ENCODE results near the gene SMIM5. TPM values are rescaled to one million over a fixed set of nuclear protein-coding genes. Genes with fewer than 3 reads are reported as not detected.

The SMIM5 gene
- total and polyA plus RNA-seq, 2 of the 13 experiments (the other 11 are each of a cell fraction or from before 2014, with no cell fraction given) = not detected

- TF ChIP-seq GABPA (IDR thresholded peaks at IDR 0.05; ENCODE audit: low read depth, low read length) (peak; percentile 50; the same call in 1 of the 2 replicates), GABPA (CRISPR knock-in tag; IDR thresholded peaks at IDR 0.05; ENCODE audit: low read depth) (peak; percentile 86), HNRNPK (IDR thresholded peaks at IDR 0.05; ENCODE audit: low read depth, low read length, poor library complexity, severe bottlenecking) (no peak), ZNF546 (CRISPR knock-in tag; conservative IDR thresholded peaks at IDR 0.05) (no peak), AKAP8 (CRISPR knock-in tag; IDR thresholded peaks at IDR 0.05) (peak; percentile 87), CBX1 (IDR thresholded peaks at IDR 0.05; ENCODE audit: low read depth) (no peak), HMG20A (CRISPR knock-in tag; IDR thresholded peaks at IDR 0.05; ENCODE audit: borderline replicate concordance) (peak; percentile 23; the same call in 1 of the 2 replicates), TP53 (CRISPR knock-in tag; conservative IDR thresholded peaks at IDR 0.05) (0 out of 2 replicates have a peak, but pooled peaks have one; percentile 58), ZNF552 (CRISPR knock-in tag; IDR thresholded peaks at IDR 0.05; ENCODE audit: borderline replicate concordance) (no peak; the same call in 1 of the 2 replicates), HOXA3 (CRISPR knock-in tag; IDR thresholded peaks at IDR 0.05) (peak; percentile 86), ZNF558 (CRISPR knock-in tag; IDR thresholded peaks at IDR 0.05; ENCODE audit: borderline replicate concordance) (no peak), ZNF878 (CRISPR knock-in tag; IDR thresholded peaks at IDR 0.05) (no peak), ZNF121 (CRISPR knock-in tag; IDR thresholded peaks at IDR 0.05) (peak; percentile 49), TGIF2 (CRISPR knock-in tag; IDR thresholded peaks at IDR 0.05) (peak; percentile 66; the same call in 1 of the 2 replicates), MIXL1 (CRISPR knock-in tag; IDR thresholded peaks at IDR 0.05) (0 out of 2 replicates have a peak, but pooled peaks have one; percentile 40), ZSCAN22 (CRISPR knock-in tag; IDR thresholded peaks at IDR 0.05) (no peak; the same call in 1 of the 2 replicates), JUN (CRISPR knock-in tag; IDR thresholded peaks at IDR 0.05) (no peak; the same call in 1 of the 2 replicates), REXO4 (CRISPR knock-in tag; IDR thresholded peaks at IDR 0.05; ENCODE audit: borderline replicate concordance) (no peak), PCBP1 (IDR thresholded peaks at IDR 0.05; ENCODE audit: borderline replicate concordance, low read depth, low read length) (no peak), ZKSCAN5 (CRISPR knock-in tag; IDR thresholded peaks at IDR 0.05) (0 out of 2 replicates have a peak, but pooled peaks have one; percentile 54), MEIS1 (CRISPR knock-in tag; IDR thresholded peaks at IDR 0.05; ENCODE audit: borderline replicate concordance) (no peak), SETDB1 (CRISPR knock-in tag; IDR thresholded peaks at IDR 0.05; ENCODE audit: borderline replicate concordance) (no peak), NCOR1 (IDR thresholded peaks at IDR 0.05; ENCODE audit: borderline replicate concordance, low read length) (peak; percentile 42; the same call in 1 of the 2 replicates), ZHX2 (IDR thresholded peaks at IDR 0.05; ENCODE audit: low read depth) (no peak), ZHX2 (CRISPR knock-in tag; IDR thresholded peaks at IDR 0.05; ENCODE audit: borderline replicate concordance) (no peak)
Observed at GRCh38 chr17:75645889-75646637, 12.8 kb downstream of the SMIM5 start (continued).

Data from HepG2 (cell line).